Activated T-helper 2 cell treated with anti-CD3 and anti-CD28 coated beads, Interferon-gamma antibody, Interleukin-2, Interleukin-4, amounts not matched to agents 10 μg/mL and 5 μg/mL and 100 μg/mL, durations not matched to agents 14 hours and 24 hours and 36 hours (primary cell): ENCODE results near the gene TSPAN3. TPM values are rescaled to one million over a fixed set of nuclear protein-coding genes. Genes with fewer than 3 reads are reported as not detected.

Experiments used
- DNase-seq: peaks from one replicate; pipeline ENCODE4 v3.0.0; 2021; ENCODE audit warnings: low spot score
- H3K27ac Mint-ChIP-seq: one replicate; pipeline ENCODE4 v1.8.0; 2021; ENCODE audit warnings: mixed read lengths
- H3K27me3 Mint-ChIP-seq: one replicate; pipeline ENCODE4 v1.8.0; 2021; ENCODE audit warnings: low read depth, mixed read lengths
- H3K36me3 Mint-ChIP-seq: one replicate; pipeline ENCODE4 v1.8.0; 2021; ENCODE audit warnings: low read depth, mixed read lengths
- H3K4me1 Mint-ChIP-seq: one replicate; pipeline ENCODE4 v1.8.0; 2021; ENCODE audit warnings: low read depth, mixed read lengths
- H3K4me3 Mint-ChIP-seq: one replicate; pipeline ENCODE4 v1.8.0; 2021; ENCODE audit warnings: low read depth, mild to moderate bottlenecking, moderate library complexity, mixed read lengths
- H3K9me3 Mint-ChIP-seq: one replicate; pipeline ENCODE4 v1.8.0; 2021; ENCODE audit warnings: mixed read lengths
- intact Hi-C: fragments of 100-400 bp; cut with micrococcal nuclease; formaldehyde crosslinking; loops from one replicate; pipeline ENCODE4 v1.15.1; 2023
- total RNA-seq: library from RNA; stranded (reverse); gene quantifications from 2 replicates; pipeline ENCODE4 v1.2.3, GENCODE V29; 2022

Gene TSPAN3
- total RNA-seq, 1 donor from 2014 or later: 40.1 TPM

GRCh38 chr15:77026501-77027110 lies 44.3 kb downstream of the TSPAN3 start:
- intact Hi-C loops: loop anchor here (10.0 kb wide), 1 partner anchor 122 kb away; the partner anchor contains the start of gene SCAPER
- Mint-ChIP-seq H3K27me3 (no peaks in the 10 kb centered on the region), H3K4me3 (no peak overlapping the region), H3K4me1 (peaks cover 29% of the 10 kb centered on the region), H3K27ac (peak overlapping the region; percentile 46), H3K36me3 (peaks cover 75% of the 10 kb centered on the region), H3K9me3 (no peaks in the 10 kb centered on the region)
- no peak for DNase-seq

GRCh38 chr15:77025941-77026411 lies 44.9 kb downstream of the TSPAN3 start:
- Mint-ChIP-seq H3K27me3 (no peaks in the 10 kb centered on the region), H3K4me3 (no peak overlapping the region), H3K9me3 (no peaks in the 10 kb centered on the region), H3K36me3 (peaks cover 75% of the 10 kb centered on the region), H3K4me1 (peaks cover 35% of the 10 kb centered on the region), H3K27ac (peak overlapping the region; percentile 33)
- no peak for DNase-seq
- intact Hi-C loops: loop anchor here (10.0 kb wide), 1 partner anchor 121 kb away; the partner anchor contains the start of gene SCAPER

- peak overlapping the region; percentile 33 for H3K27ac Mint-ChIP-seq
- peaks cover 42% of the 10 kb centered on the region for H3K4me1 Mint-ChIP-seq
- H3K36me3 Mint-ChIP-seq: peaks cover 81% of the 10 kb centered on the region
- no peaks in the 10 kb centered on the region for H3K27me3 Mint-ChIP-seq
- DNase-seq: no peak
- H3K9me3 Mint-ChIP-seq: no peaks in the 10 kb centered on the region
- H3K4me3 Mint-ChIP-seq: no peak overlapping the region
- intact Hi-C loops: loop anchor here (10.0 kb wide), 1 partner anchor 120 kb away; the partner anchor contains the start of gene SCAPER
Measured at GRCh38 chr15:77025083-77025901, 45.6 kb downstream of the TSPAN3 start.

GRCh38 chr15:77024273-77025082 lies 46.4 kb downstream of the TSPAN3 start:
- Mint-ChIP-seq H3K36me3 (peaks cover 81% of the 10 kb centered on the region), H3K4me1 (peaks cover 50% of the 10 kb centered on the region), H3K4me3 (no peak overlapping the region), H3K27me3 (no peaks in the 10 kb centered on the region), H3K9me3 (no peaks in the 10 kb centered on the region), H3K27ac (peak overlapping the region; percentile 80)
- peak; percentile 50 for DNase-seq
- intact Hi-C loops: loop anchor here (10.0 kb wide), 1 partner anchor 120 kb away; the partner anchor contains the start of gene SCAPER

- Mint-ChIP-seq H3K4me1 (peaks cover 54% of the 10 kb centered on the region), H3K9me3 (no peaks in the 10 kb centered on the region), H3K27ac (peak overlapping the region; percentile 100), H3K27me3 (no peaks in the 10 kb centered on the region), H3K4me3 (no peak overlapping the region), H3K36me3 (peaks cover 80% of the 10 kb centered on the region)
- no peak for DNase-seq
- intact Hi-C loops: loop anchor here (10.0 kb wide), 1 partner anchor 119 kb away; the partner anchor contains the start of gene SCAPER
Measured at GRCh38 chr15:77023576-77024272, 47.2 kb downstream of the TSPAN3 start.

GRCh38 chr15:77022646-77023575 lies 48.0 kb downstream of the TSPAN3 start:
- no peak for DNase-seq
- peak overlapping the region; percentile 73 for H3K4me3 Mint-ChIP-seq
- peaks cover 61% of the 10 kb centered on the region for H3K4me1 Mint-ChIP-seq
- H3K27me3 Mint-ChIP-seq: no peaks in the 10 kb centered on the region
- H3K27ac Mint-ChIP-seq: peak overlapping the region; percentile 100
- H3K36me3 Mint-ChIP-seq: peaks cover 84% of the 10 kb centered on the region
- no peaks in the 10 kb centered on the region for H3K9me3 Mint-ChIP-seq
- intact Hi-C loops: loop anchor here (1.0 to 10.0 kb wide), 4 partner anchors 9 to 118 kb away; partner anchors contain the start of gene SCAPER

- H3K27me3 Mint-ChIP-seq: no peaks in the 10 kb centered on the region
- peak overlapping the region; percentile 73 for H3K4me3 Mint-ChIP-seq
- intact Hi-C loops: loop anchor here (1.0 to 10.0 kb wide), 6 partner anchors 8 to 117 kb away; partner anchors contain the start of gene SCAPER
- H3K4me1 Mint-ChIP-seq: peaks cover 62% of the 10 kb centered on the region
- H3K36me3 Mint-ChIP-seq: peaks cover 80% of the 10 kb centered on the region
- H3K9me3 Mint-ChIP-seq: no peaks in the 10 kb centered on the region
- peak; percentile 50 for DNase-seq
- H3K27ac Mint-ChIP-seq: peak overlapping the region; percentile 100
Measured at GRCh38 chr15:77021803-77022381, 49.0 kb downstream of the TSPAN3 start.

GRCh38 chr15:77021088-77021481 lies 49.8 kb downstream of the TSPAN3 start:
- Mint-ChIP-seq H3K27me3 (no peaks in the 10 kb centered on the region), H3K36me3 (peaks cover 77% of the 10 kb centered on the region), H3K4me1 (peaks cover 65% of the 10 kb centered on the region), H3K9me3 (no peaks in the 10 kb centered on the region), H3K4me3 (no peak overlapping the region), H3K27ac (peak overlapping the region; percentile 100)
- intact Hi-C loops: loop anchor here (1.0 to 10.0 kb wide), 3 partner anchors 18 to 116 kb away; partner anchors contain the start of gene SCAPER
- no peak for DNase-seq

- intact Hi-C loops: loop anchor here (1.0 to 10.0 kb wide), 3 partner anchors 18 to 116 kb away; partner anchors contain the start of gene SCAPER
- H3K9me3 Mint-ChIP-seq: no peaks in the 10 kb centered on the region
- no peak overlapping the region for H3K4me3 Mint-ChIP-seq
- peak overlapping the region; percentile 100 for H3K27ac Mint-ChIP-seq
- peaks cover 72% of the 10 kb centered on the region for H3K36me3 Mint-ChIP-seq
- no peak for DNase-seq
- H3K27me3 Mint-ChIP-seq: no peaks in the 10 kb centered on the region
- peaks cover 67% of the 10 kb centered on the region for H3K4me1 Mint-ChIP-seq
Measured at GRCh38 chr15:77020348-77021087, 50.4 kb downstream of the TSPAN3 start.
